Type B pancreatic cell (in vitro differentiated cells): ENCODE results near the gene REEP2. TPM values are rescaled to one million over a fixed set of nuclear protein-coding genes. Genes with fewer than 3 reads are reported as not detected.
"Not testable (repeated sequence)": the region's sequence is repeated elsewhere in the genome, so short reads cannot be mapped to it uniquely, and the experiment has no call there.

Experiments
- DNase-seq: peaks from one replicate; pipeline ENCODE4 v3.0.0; 2021; ENCODE audit warnings: mixed read lengths; ENCODE audit not compliant: unreplicated experiment; ENCODE audit errors: extremely low spot score
- H3K27ac Mint-ChIP-seq: 2 replicates; pipeline ENCODE4 v1.8.0; 2021; ENCODE audit warnings: mild to moderate bottlenecking, mixed read lengths
- H3K27me3 Mint-ChIP-seq: 2 replicates; pipeline ENCODE4 v1.8.0; 2021; ENCODE audit warnings: mixed read lengths
- H3K36me3 Mint-ChIP-seq: 2 replicates; pipeline ENCODE4 v1.8.0; 2021; ENCODE audit warnings: mixed read lengths
- H3K4me1 Mint-ChIP-seq: one replicate; pipeline ENCODE4 v1.8.0; 2021; ENCODE audit warnings: mixed read lengths; ENCODE audit not compliant: unreplicated experiment
- H3K4me3 Mint-ChIP-seq: 2 replicates; pipeline ENCODE4 v1.8.0; 2021; ENCODE audit warnings: mild to moderate bottlenecking, mixed read lengths
- H3K9me3 Mint-ChIP-seq: 2 replicates; pipeline ENCODE4 v1.8.0; 2021; ENCODE audit warnings: mixed read lengths
- CTCF ChIP-seq: fragments of 200-600 bp; sonication (generic); conservative IDR thresholded peaks from 2 replicates; pipeline ENCODE4 v1.5.0; 2021; ENCODE audit warnings: antibody characterized with exemption, mild to moderate bottlenecking
- long read RNA-seq: library from polyadenylated mRNA; unstranded; transcript quantifications from one replicate; pipeline ENCODE4 v2.0.0, GENCODE V29; 2020
- total RNA-seq: library from RNA; stranded (reverse); gene quantifications from 2 replicates; pipeline ENCODE4 v1.2.1, GENCODE V29; 2021; ENCODE audit warnings: low replicate concordance

Gene REEP2
- 7.8 and 31.0 TPM in 2 replicates for total RNA-seq
- long read RNA-seq, result 0 reads

GRCh38 chr5:138438724-138439476 is at the start of gene REEP2:
Gene REEP2 (plus strand): TSS chr5:138439057. CDS start chr5:138439209, 152 bp downstream.
- DNase-seq, result no peak
- TF ChIP-seq CTCF, result peak; percentile 21
- peaks cover 19% of the 10 kb centered on the region for H3K36me3 Mint-ChIP-seq
- H3K4me1 Mint-ChIP-seq, result peaks cover 21% of the 10 kb centered on the region
- peak within 1 kb of the TSS; percentile 82 for H3K27ac Mint-ChIP-seq
- H3K9me3 Mint-ChIP-seq, result no peaks in the 10 kb centered on the region
- no peaks in the 10 kb centered on the region for H3K27me3 Mint-ChIP-seq
- H3K4me3 Mint-ChIP-seq, result peak within 1 kb of the TSS; percentile 90

GRCh38 chr5:138389332-138389731 is 49.5 kb upstream of the REEP2 start:
- no peaks in the 10 kb centered on the region for H3K9me3 Mint-ChIP-seq
- no peaks in the 10 kb centered on the region for H3K27me3 Mint-ChIP-seq
- H3K36me3 Mint-ChIP-seq, result peaks cover 22% of the 10 kb centered on the region
- H3K27ac Mint-ChIP-seq, result no peak overlapping the region
- no peaks in the 10 kb centered on the region for H3K4me1 Mint-ChIP-seq
- H3K4me3 Mint-ChIP-seq, result no peak overlapping the region
- no peak for TF ChIP-seq CTCF
- DNase-seq, result no peak

GRCh38 chr5:138389911-138390310 is 48.9 kb upstream of the REEP2 start:
- not testable (repeated sequence) for H3K9me3 Mint-ChIP-seq, H3K27ac Mint-ChIP-seq, H3K27me3 Mint-ChIP-seq, H3K4me3 Mint-ChIP-seq, DNase-seq, H3K4me1 Mint-ChIP-seq
- H3K36me3 Mint-ChIP-seq, result peaks cover 28% of the 10 kb centered on the region

- Mint-ChIP-seq H3K36me3 (peaks cover 26% of the 10 kb centered on the region), H3K4me3 (no peak overlapping the region), H3K27ac (no peak overlapping the region), H3K9me3 (no peaks in the 10 kb centered on the region), H3K27me3 (no peaks in the 10 kb centered on the region), H3K4me1 (no peaks in the 10 kb centered on the region)
- no peak for TF ChIP-seq CTCF
- no peak for DNase-seq
These were observed 46.9 kb upstream of the REEP2 start for GRCh38 chr5:138391859-138392386.

GRCh38 chr5:138402640-138403039 is 36.2 kb upstream of the REEP2 start:
- H3K27ac Mint-ChIP-seq, result no peak overlapping the region
- no peaks in the 10 kb centered on the region for H3K9me3 Mint-ChIP-seq
- H3K36me3 Mint-ChIP-seq, result peaks cover 40% of the 10 kb centered on the region
- H3K4me3 Mint-ChIP-seq, result no peak overlapping the region
- H3K27me3 Mint-ChIP-seq, result no peaks in the 10 kb centered on the region
- H3K4me1 Mint-ChIP-seq, result no peaks in the 10 kb centered on the region
- DNase-seq, result no peak
- TF ChIP-seq CTCF, result no peak

GRCh38 chr5:138408023-138408422 is 30.8 kb upstream of the REEP2 start:
- Mint-ChIP-seq H3K27me3 (no peaks in the 10 kb centered on the region), H3K9me3 (no peaks in the 10 kb centered on the region), H3K36me3 (peaks cover 38% of the 10 kb centered on the region), H3K4me3 (no peak overlapping the region), H3K4me1 (no peaks in the 10 kb centered on the region), H3K27ac (peak overlapping the region; percentile 15)
- no peak for DNase-seq
- TF ChIP-seq CTCF, result no peak
